GM23248 (cell line): Measurements from ENCODE around the gene GRIN1.

Experiments used
- EZH2 ChIP-seq: fragments of 200-600 bp; sonication (generic); IDR thresholded peaks from 2 replicates; pipeline ENCODE4 v1.6.1; 2018; ENCODE audit warnings: antibody characterized with exemption, mild to moderate bottlenecking; ENCODE audit not compliant: insufficient read depth, poor library complexity, severe bottlenecking
- EZH2phosphoT487 ChIP-seq: fragments of 200-600 bp; sonication (generic); IDR thresholded peaks from 2 replicates; pipeline ENCODE4 v1.6.1; 2018; ENCODE audit warnings: antibody characterized with exemption, moderate library complexity, mild to moderate bottlenecking, low read depth; ENCODE audit not compliant: insufficient read depth

GRCh38 chr9:137176302-137177182, 37.6 kb downstream of the GRIN1 start:
- TF ChIP-seq EZH2 (no peak), EZH2phosphoT487 (no peak)
